K562 (cell line): ENCODE data around the gene FRA10AC1. TPM values are rescaled to one million over a fixed set of nuclear protein-coding genes. Genes with fewer than 3 reads are reported as not detected.

ENCODE experiments used
- GTF2E2 ChIP-seq: fragments of 200-800 bp; sonication (Bioruptor generic); IDR thresholded peaks from 2 replicates; pipeline ENCODE4 v1.6.1; 2016; ENCODE audit warnings: missing genetic modification characterization, missing compliant biosample characterization
- ILF3 ChIP-seq: fragments of 450-650 bp; IDR thresholded peaks from 2 replicates; pipeline ENCODE4 v1.6.1; 2018; ENCODE audit warnings: antibody characterized with exemption, mild to moderate bottlenecking, moderate library complexity, borderline replicate concordance
- NR2C1 ChIP-seq, 2 experiments: fragments of 450-650 bp; IDR thresholded peaks; 2 replicates each; pipeline ENCODE4 v1.6.1; 2017; ENCODE audit warnings: mild to moderate bottlenecking in 2 of 2, antibody characterized with exemption in 1 of 2, inconsistent platforms in 1 of 2, missing compliant biosample characterization in 1 of 2, missing genetic modification characterization in 1 of 2
- SMC3 ChIP-seq: conservative IDR thresholded peaks from 2 replicates; pipeline ENCODE4 v1.6.1; 2011; ENCODE audit warnings: low read depth, low read length, improper control_type of control experiment; ENCODE audit not compliant: insufficient read depth
- polyA plus RNA-seq, 8 experiments: library from polyadenylated mRNA; depleted of rRNA in 4 of 8; stranded (reverse) in 5 of 8; unstranded in 3 of 8; fragments of >200 nt; fragmentation: Nextera tagmentation in 2 of 8; fragmentation: Illumina TruSeq in 1 of 8; extraction: Ambion mirVana in 2 of 8; extraction: Trizol in 1 of 8; gene quantifications; 2 replicates each; pipeline versions ENCODE4 v1.2.1 to v1.2.3, GENCODE V29; 2011 to 2014; ENCODE audit warnings: inconsistent platforms in 1 of 8, missing spikeins in 1 of 8
- total RNA-seq, 7 experiments: library from RNA; depleted of rRNA in 6 of 7; stranded (reverse); fragments of >200 nt in 6 of 7; fragmentation: Illumina TruSeq in 2 of 7; extraction: Trizol in 2 of 7; gene quantifications; 2 replicates each; pipeline versions ENCODE4 v1.2.1 to v1.2.3, GENCODE V29; 2011 to 2021; ENCODE audit warnings: low replicate concordance in 1 of 7
- TF ChIP-seq, protein P1 (sequence below), 2 experiments: fragments of 450-650 bp; formaldehyde crosslinking in 1 of 2; IDR thresholded peaks; 2 replicates each; pipeline versions ENCODE4 v1.4.0 to v1.6.1; 2014 to 2020; ENCODE audit warnings: mild to moderate bottlenecking in 2 of 2, borderline replicate concordance in 1 of 2, low read depth in 1 of 2
- TF ChIP-seq, protein P2 (sequence below), 3 experiments: fragments of 200-800 bp in 1 of 3; sonication (Bioruptor generic) in 1 of 3; sonication (generic) in 1 of 3; formaldehyde crosslinking in 1 of 3; IDR thresholded peaks; 2 replicates each; pipeline versions ENCODE4 v1.6.1 to v1.8.0; 2016 to 2022; ENCODE audit warnings: mild to moderate bottlenecking in 2 of 3, missing compliant biosample characterization in 2 of 3, missing genetic modification characterization in 2 of 3, missing genetic modification reagents in 1 of 3
- TF ChIP-seq, protein P3 (sequence below): sonication (generic); formaldehyde crosslinking; IDR thresholded peaks from 2 replicates; pipeline ENCODE4 v1.8.0; 2022; ENCODE audit warnings: mild to moderate bottlenecking, missing genetic modification reagents
- TF ChIP-seq, protein P4 (sequence below), 2 experiments: fragments of 450-650 bp in 1 of 2; IDR thresholded peaks; 2 replicates each; pipeline ENCODE4 v1.6.1; 2011 to 2017; ENCODE audit warnings: low read depth in 2 of 2, antibody characterized with exemption in 1 of 2, borderline replicate concordance in 1 of 2, low read length in 1 of 2, mild to moderate bottlenecking in 1 of 2, mixed read lengths in 1 of 2; ENCODE audit not compliant: control insufficient read depth in 1 of 2
- TF ChIP-seq, protein P5 (sequence below): sonication (generic); formaldehyde crosslinking; IDR thresholded peaks from 2 replicates; pipeline ENCODE4 v1.9.0; 2022; ENCODE audit warnings: mild to moderate bottlenecking, missing genetic modification reagents

FRA10AC1 gene
- total and polyA plus RNA-seq, 9 of the 15 experiments (the other 6 are each of a cell fraction or from before 2014, with no cell fraction given): 4.4 to 11.8 (median 8.0) TPM

DNA sequence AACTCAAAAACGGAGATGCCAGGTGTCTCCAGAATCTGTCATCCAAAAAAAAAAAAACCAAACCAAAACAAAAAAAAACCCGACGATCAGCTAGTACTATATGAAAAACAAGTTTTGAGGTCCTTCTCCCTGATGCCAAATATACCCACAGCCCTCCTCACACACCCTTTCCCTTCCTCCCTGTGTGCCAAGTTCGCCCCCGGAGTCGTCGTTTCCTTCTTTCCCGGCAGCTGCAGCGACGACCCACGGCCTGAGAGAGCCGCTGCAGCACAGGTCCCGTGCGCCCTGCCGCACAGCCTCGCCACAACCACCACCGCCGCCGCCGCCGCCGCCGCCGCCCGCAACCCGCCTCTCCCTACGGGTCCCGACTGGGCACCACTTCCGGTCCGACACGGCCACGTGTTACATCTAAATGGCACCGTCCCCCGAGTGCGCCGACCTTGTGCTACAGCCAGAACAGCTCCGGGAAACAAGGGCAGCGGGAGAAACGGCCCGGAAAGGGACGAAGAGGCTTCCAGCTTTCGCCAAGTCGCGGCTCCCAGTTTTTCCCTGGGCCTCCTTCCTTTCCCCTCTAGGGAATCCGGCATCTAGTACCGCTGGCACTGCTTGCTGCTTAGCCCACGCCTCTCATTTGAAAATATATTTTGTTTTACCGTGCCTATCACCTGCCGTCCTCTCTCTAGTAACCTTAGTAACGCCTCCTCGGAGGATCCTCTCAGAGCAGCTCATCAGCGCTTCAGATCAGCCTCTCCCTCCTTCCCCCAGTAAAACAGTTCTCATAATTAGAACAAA is at the start of gene FRA10AC1 (continued):
- TF ChIP-seq ILF3: no peak
- TF ChIP-seq, protein P1, sequence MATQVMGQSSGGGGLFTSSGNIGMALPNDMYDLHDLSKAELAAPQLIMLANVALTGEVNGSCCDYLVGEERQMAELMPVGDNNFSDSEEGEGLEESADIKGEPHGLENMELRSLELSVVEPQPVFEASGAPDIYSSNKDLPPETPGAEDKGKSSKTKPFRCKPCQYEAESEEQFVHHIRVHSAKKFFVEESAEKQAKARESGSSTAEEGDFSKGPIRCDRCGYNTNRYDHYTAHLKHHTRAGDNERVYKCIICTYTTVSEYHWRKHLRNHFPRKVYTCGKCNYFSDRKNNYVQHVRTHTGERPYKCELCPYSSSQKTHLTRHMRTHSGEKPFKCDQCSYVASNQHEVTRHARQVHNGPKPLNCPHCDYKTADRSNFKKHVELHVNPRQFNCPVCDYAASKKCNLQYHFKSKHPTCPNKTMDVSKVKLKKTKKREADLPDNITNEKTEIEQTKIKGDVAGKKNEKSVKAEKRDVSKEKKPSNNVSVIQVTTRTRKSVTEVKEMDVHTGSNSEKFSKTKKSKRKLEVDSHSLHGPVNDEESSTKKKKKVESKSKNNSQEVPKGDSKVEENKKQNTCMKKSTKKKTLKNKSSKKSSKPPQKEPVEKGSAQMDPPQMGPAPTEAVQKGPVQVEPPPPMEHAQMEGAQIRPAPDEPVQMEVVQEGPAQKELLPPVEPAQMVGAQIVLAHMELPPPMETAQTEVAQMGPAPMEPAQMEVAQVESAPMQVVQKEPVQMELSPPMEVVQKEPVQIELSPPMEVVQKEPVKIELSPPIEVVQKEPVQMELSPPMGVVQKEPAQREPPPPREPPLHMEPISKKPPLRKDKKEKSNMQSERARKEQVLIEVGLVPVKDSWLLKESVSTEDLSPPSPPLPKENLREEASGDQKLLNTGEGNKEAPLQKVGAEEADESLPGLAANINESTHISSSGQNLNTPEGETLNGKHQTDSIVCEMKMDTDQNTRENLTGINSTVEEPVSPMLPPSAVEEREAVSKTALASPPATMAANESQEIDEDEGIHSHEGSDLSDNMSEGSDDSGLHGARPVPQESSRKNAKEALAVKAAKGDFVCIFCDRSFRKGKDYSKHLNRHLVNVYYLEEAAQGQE (IDR thresholded peaks at IDR 0.05; ENCODE audit: borderline replicate concordance): peak; percentile 47; the same call in 1 of the 2 replicates
- TF ChIP-seq, protein P1 (CRISPR knock-in tag; IDR thresholded peaks at IDR 0.05; ENCODE audit: low read depth): no peak
- peak; percentile 87 for TF ChIP-seq NR2C1 (IDR thresholded peaks at IDR 0.05)
- peak; percentile 94 for TF ChIP-seq NR2C1 (tag; IDR thresholded peaks at IDR 0.05)
- TF ChIP-seq SMC3: peak; percentile 29; the same call in 1 of the 2 replicates
- TF ChIP-seq, protein P2, sequence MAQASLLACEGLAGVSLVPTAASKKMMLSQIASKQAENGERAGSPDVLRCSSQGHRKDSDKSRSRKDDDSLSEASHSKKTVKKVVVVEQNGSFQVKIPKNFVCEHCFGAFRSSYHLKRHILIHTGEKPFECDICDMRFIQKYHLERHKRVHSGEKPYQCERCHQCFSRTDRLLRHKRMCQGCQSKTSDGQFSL (CRISPR knock-in tag; IDR thresholded peaks at IDR 0.05): no peak
- TF ChIP-seq, protein P2 (tag; IDR thresholded peaks at IDR 0.05): no peak
- TF ChIP-seq, protein P3, sequence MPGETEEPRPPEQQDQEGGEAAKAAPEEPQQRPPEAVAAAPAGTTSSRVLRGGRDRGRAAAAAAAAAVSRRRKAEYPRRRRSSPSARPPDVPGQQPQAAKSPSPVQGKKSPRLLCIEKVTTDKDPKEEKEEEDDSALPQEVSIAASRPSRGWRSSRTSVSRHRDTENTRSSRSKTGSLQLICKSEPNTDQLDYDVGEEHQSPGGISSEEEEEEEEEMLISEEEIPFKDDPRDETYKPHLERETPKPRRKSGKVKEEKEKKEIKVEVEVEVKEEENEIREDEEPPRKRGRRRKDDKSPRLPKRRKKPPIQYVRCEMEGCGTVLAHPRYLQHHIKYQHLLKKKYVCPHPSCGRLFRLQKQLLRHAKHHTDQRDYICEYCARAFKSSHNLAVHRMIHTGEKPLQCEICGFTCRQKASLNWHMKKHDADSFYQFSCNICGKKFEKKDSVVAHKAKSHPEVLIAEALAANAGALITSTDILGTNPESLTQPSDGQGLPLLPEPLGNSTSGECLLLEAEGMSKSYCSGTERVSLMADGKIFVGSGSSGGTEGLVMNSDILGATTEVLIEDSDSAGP (CRISPR knock-in tag): no peak
- TF ChIP-seq, protein P4, sequence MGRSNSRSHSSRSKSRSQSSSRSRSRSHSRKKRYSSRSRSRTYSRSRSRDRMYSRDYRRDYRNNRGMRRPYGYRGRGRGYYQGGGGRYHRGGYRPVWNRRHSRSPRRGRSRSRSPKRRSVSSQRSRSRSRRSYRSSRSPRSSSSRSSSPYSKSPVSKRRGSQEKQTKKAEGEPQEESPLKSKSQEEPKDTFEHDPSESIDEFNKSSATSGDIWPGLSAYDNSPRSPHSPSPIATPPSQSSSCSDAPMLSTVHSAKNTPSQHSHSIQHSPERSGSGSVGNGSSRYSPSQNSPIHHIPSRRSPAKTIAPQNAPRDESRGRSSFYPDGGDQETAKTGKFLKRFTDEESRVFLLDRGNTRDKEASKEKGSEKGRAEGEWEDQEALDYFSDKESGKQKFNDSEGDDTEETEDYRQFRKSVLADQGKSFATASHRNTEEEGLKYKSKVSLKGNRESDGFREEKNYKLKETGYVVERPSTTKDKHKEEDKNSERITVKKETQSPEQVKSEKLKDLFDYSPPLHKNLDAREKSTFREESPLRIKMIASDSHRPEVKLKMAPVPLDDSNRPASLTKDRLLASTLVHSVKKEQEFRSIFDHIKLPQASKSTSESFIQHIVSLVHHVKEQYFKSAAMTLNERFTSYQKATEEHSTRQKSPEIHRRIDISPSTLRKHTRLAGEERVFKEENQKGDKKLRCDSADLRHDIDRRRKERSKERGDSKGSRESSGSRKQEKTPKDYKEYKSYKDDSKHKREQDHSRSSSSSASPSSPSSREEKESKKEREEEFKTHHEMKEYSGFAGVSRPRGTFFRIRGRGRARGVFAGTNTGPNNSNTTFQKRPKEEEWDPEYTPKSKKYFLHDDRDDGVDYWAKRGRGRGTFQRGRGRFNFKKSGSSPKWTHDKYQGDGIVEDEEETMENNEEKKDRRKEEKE (IDR thresholded peaks at IDR 0.05; ENCODE audit: borderline replicate concordance in 1 of 2, control insufficient read depth in 1 of 2, low read depth in 2 of 2, low read length in 1 of 2): peak in 1 of 2 experiments; percentile 86; a peak in 2 of 4 replicates
- no peak for TF ChIP-seq GTF2E2 (tag)
- TF ChIP-seq, protein P5, sequence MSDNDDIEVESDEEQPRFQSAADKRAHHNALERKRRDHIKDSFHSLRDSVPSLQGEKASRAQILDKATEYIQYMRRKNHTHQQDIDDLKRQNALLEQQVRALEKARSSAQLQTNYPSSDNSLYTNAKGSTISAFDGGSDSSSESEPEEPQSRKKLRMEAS (CRISPR knock-in tag): peak; percentile 79
